GM19324 (cell line): ENCODE results near the gene IFT80.

Source experiments
- ATAC-seq: cut with Tn5 transposase; IDR thresholded peaks from one replicate; pipeline ENCODE4 v1.9.1; 2021; ENCODE audit warnings: mild to moderate bottlenecking, moderate library complexity; ENCODE audit not compliant: unreplicated experiment, low FRiP score

Gene IFT80

DNA sequence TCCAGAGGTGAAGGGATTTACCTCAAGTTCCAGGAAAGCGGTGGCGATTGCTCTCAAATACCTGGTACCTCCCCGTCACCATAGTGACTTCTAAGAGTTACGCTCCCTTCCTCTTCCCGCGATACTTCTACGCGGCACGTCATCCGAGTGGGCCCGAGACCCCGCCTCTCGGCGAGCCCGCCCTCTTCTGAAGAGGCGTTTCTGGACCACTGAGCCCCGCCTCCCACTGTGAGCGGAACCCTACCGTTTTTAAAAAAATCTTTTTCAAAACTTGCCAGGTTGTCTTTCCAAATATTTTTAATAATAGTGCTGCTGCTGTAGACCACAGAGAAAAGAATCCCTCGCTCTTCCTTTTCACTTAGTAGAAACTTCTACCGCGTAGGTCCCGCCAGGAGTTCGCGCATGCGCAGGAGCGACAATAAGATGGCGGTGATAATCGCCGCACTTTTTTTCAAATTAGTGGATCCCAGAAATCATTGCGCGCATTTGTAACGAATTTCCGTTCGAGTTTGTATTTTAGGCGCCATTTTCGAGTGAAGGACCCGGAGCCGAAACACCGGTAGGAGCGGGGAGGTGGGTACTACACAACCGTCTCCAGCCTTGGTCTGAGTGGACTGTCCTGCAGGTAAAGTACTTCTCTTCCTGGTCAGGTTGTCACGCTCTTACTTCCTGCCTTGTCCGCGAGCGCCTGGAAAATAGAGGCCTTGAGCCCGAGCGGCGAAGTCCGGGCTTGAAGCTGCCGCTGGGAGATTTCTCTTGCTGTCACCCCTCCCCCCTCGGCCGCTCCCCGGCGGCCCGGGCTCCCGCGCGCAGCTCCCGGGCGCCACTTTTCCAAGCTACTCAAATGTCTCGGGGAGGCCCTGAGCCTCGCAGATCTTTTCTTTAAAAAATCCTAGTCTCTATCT, at the start of gene IFT80, which contains the start of gene SMC4:
Gene IFT80 (minus strand): TSS at position 101 of the 905 bp plus-strand sequence. CDS start 14,625 bp downstream, outside the sequence.
Gene SMC4 (plus strand): TSS at position 526 of the 905 bp plus-strand sequence. CDS start 1,177 bp downstream, outside the sequence.
- peak; percentile 98 for ATAC-seq

DNA sequence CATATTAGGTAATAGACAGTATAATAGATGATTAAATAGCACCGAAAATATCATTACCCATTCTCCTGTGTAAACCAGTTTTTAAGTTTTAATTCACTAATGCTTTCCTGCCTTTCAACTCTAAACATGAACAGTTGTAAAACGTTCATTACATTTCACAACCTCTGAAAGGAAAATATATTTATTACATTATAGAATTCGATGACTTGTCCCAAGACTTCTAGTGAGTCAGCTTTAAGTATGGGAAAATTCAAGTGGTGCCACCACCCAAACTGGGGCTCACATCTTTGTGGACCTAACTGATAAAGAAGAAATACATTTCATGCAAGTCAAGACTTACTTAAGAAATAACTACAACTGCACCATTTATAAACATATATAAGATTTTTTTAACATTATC, 48.5 kb upstream of the IFT80 start:
- no peak for ATAC-seq

DNA sequence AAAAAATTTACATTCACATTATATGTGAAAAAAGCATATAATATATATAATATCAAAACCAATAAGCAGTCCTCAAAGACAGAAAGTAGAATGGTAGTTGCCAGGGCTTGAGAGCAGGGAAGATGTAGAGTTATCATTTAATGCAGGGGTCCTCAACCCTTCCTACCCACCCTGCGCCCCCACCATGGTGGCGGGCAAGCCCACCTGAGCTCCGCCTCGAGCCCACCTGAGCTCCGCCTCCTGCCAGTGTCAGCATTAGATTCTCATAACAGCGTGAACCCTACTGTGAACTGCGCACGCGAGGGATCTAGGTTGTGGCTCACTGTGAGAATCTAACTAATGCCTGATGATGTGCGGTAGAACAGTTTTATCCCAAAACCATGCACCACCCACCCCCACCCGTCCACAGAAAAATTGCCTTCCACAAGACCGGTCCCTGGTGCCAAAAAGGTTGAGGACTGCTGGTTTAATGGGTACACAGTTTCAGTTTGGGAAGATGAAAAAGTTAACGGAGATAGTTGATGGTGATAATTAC, 47.6 kb upstream of the IFT80 start:
- no peak for ATAC-seq

DNA sequence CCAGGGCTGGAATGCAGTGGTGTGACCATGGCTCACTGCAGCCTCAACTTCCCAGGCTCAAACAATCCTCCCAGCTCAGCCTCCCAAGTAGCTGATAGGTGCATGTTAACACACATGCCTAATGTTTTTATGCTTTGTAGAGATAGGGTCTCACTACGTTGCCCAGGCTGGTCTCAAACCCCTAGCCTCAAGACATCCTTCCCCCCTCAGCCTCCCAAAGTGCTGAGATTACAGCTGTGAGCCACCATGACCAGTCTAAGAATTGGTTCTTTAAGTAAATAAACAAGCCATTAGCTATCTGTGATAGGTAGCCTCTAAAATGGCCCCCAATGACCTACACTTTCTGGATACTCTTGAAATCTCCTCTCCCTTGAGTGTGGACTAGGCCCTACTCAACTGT, 46.8 kb upstream of the IFT80 start:
- ATAC-seq = no peak

DNA sequence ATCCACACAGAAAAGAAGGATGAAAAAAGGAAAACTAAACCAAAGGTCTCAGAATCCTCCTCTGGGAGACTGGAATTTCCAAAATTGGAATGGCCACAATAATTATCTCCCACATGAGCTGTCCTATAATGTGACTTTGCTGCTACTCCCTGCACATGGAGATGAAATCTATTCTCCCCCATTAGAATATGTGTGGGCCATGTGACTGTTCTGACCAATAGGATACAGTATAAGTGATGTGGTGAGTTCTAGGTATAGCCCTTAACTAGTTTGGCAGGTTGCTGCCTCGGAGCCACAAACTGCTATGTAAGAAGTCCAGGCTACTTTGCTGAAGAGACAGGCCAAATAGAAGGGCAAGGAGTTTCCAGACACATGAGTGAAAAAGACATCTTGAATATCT, 45.4 kb upstream of the IFT80 start:
- ATAC-seq = no peak

DNA sequence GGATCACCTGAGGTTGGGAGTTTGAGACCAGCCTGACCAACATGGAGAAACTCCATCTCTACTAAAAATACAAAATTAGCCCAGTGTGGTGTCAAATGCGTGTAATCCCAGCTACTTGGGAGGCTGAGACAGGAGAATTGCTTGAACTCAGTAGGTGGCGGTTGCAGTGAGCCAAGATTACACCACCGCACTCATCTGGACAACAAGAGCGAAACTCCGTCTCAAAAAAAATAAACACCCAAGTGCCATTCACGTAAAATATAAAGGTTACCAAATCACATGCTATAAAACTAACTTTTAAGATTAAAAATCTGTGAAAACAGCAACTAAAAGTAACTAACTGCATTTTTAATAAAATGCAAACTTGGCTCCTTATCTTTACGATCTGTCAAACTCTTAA, 41.7 kb upstream of the IFT80 start:
- no peak for ATAC-seq

DNA sequence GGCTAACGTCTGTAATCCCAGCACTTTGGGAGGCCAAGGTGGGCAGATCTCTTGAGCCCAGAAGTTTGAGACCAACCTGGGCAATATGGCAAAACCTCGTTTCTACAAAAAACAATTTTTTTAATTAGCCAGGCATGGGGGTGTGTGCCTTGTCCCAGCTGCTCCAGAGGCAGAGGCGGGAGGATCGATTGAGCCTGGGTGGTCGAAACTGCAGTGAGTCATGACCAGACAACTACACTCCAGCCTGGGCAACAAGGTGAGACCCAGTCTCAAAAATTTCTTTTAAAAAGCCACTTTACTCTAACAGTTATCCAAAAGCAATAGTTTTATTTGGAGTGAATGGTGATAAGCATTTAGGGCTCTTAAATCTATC, 38.0 kb upstream of the IFT80 start:
- no peak for ATAC-seq

DNA sequence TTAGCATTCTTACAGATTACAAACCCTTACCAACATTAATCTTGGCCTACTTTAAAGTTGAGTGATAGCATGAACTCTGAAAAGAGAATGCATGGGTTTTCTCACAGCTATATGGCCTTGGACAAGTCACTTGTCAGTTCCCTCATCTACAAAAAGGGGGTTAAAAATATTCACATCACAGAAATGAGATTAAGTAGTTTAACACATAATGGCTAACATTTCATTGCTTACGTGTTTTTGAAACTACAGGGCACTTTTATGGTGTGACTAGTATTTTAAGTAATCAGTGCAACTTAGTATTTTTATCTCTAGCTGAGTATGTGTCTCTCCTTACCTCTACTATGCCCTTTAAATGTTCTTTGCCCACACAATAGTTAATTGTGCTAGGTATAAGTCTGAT, 36.7 kb upstream of the IFT80 start:
- no peak for ATAC-seq

DNA sequence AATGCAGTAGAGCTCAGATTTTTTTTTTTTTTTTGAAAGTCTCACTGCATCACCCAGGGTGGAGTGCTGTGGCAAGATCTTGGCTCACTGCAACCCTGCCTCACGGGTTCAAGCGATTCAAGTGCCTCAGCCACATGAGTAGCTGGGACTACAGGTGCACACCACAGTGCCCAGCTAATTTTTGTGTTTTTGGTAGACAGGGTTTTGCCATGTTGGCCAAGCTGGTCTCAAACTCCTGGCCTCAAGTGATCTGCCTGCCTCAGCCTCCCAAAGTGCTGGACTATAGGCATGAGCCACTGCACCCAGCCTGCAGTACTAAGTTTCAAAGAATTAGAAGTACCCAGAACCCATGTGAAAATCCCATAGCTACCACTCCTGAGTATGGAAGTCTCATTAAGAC, 36.1 kb upstream of the IFT80 start:
- ATAC-seq = no peak

DNA sequence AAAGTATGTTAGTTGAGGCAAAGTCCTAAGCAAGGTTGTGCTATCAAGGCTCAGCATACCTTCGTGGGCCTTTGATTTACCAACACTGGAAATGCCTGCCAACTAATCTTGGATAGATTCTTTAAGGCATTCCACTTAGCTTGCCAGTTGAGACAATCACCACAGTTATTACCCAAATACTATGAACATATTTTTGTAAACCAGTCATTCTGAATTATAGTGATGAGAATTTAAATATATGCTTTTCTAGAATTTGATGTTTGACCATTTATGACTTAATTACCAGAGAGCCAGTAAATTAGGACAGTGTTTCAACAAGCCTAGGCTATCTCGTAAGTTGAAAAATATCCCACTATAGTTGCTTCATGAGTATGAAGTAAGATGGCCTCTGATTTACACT, 35.0 kb upstream of the IFT80 start:
- ATAC-seq = no peak

DNA sequence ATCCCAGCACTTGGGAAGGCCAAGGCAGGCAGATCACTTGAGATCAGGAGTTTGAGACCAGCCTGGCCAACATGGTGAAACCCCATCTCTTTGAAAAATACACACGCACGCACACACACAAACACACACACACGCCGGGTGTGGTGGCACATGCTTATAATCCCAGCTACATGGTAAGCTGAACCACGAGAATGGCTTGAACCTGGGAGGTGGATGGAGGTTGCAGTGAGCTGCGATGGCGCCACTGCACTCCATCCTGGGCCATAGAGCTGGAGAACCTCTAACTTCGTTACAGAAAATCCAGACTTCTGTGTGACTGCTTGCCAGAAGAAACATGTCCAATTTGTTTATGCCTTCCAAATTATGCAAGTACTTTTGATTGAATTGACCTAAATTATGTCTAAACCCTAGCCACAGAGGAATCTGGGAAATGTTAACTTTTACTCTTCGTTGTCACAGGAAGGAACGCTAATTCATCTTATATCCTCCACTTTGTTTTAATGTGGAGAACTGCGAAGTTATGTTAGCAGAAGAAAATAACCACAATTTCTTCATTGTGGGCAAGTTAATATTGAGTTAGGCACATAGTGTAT, 28.9 kb upstream of the IFT80 start:
- ATAC-seq = no peak

DNA sequence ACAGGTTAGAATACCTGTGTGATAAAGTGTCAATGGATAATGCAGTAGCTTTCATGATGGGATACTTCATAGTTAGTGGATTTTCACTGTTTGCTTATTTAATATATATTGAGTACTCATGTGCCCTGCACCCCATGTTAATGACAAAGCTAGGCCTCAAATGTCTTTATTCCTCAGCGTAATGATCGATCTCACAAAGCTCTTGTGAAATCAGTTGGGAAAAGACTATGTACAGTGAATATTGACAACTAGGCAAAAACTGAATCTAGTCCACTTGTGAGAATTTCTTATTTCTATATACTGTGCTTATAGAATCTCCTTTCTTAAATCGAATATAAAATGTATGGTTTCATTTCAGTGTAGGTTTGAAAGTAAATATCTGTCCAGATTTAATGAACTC, 18.3 kb upstream of the IFT80 start:
- no peak for ATAC-seq

DNA sequence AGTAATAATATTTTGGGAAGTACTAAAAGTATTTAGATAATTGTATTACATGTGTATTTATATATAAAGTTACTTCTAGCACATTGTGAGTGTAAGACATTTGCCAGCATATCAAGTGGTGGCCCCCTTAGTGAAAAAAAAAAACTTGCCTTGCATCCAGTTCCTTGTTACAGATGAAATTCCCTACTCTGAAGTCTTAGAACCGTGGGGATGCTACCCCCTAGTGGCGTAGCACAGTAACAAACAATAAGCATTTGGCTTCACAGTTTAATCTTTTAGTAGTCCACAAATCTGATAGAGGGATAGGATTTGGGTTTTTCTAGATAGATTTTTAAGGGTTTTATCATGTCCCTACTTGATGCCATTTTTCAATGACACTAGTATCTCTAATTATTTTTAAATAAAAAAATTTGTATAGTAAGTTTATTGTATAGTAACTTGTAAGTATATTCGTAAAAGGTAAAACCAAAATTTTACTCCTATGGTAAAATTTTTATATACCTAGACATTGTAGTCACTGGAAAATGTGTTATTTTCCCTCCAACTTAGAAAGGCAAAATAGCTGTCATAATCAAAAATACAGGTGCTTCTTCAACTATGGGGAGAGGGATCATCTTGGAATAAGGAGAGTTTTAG, 14.7 kb upstream of the IFT80 start:
- ATAC-seq = no peak

DNA sequence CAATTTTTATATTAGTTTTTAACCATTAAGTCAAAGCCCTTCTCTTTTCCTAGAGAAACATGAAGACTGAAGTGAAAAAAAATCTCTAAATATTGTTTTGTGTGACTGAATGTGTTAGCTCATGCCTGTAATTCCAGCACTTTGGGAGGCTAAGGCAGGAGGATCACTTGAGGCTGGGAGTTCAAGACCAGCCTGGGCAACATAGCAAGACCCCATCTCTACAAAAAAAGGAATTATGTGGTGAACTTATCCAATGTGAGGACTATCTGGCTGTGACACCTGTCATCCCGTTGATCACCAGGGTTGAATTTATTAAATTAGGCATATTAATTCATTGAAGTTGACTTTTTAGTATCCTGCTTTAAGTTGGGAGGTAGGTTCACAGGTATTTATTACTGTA, 13.5 kb upstream of the IFT80 start:
- no peak for ATAC-seq

DNA sequence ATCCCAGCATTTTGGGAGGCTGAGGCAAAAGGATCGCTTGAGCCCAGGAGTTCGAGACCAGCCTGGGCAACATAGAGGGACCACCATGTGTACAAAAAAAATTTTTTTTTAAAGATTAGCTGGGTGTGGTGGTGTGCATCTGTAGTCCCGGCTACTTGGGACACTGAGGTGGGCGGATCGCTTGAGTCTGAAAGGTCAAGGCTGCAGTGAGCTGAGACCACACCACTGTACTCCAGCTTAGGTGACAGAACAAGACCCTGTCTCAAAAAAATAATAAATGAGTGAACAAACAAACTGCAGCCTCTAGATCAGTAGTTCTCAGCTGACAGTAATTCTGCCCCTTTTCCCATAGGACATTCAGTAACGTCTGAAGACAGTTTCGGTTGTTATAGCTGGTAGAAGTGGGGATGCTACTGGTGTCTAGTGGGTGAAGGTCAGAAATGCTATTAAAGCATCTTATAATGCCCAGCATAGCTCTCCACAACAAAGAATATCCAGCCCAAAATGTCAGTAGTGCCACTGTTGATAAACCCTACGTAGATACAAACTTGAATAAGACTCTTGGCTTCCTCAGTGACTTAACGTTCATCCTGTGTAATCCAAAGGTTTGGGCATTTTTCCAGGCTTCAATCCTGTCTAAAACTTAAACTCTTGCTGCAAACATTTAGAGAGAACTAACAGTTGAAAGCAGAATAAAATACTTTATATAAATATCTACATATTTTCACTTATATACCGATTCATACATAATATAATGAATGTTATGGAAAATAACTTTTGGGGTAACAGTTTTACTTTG, 11.0 kb upstream of the IFT80 start:
- ATAC-seq = no peak

DNA sequence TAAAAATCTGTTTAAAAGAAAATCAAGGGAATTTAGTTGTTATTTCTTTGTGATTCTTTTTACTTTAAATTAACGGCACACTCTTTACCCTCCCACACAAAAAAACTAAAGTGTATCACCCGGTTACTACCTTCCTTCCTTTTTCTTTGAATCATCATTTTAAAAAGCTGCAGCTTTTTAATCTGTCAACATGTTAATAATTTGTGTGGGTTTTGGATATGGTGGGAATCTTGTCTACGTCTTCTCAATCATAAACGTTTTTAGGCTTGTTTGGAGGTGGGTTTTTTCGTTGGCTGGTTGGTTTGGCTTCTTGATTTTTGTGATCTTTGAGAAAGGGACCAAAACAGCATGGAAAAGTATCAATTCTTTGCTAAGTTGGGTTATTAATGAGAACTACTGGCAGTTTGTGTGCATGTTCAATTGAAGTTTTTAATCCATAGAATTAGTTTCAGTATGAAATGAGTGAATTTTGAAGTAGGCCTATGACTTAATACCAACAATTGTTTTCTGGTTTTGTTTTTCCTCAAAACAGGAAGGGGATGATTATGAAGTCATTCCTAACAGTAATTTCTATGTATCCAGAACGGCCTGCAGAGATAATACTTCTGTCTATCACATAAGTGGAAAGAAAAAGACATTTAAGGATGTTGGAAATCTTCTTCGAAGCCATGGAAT, 4.9 kb upstream of the IFT80 start:
- no peak for ATAC-seq

DNA sequence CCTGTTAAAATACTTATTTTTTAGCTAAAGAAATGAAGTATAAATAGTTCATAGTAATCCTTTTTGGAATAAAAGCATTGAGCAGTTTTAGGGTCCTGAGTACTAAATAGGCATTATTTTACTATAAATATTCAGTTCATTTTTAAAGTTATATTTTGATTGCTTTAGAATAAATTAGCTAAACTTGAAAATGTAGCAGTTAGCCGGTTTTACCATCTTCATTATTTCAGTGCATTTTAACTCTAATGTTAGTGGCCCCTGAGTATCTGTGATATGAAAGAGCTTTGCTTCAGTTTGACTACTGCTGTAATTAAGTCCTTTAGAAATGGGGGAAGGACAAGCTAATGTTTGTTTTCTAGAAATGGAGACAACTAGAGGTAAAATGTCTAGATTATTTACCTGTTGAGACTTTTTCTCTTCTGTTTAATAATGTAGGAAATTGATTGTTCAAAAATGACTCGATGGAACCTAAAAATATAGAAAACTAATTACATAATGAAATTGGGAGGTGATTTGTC, 4.1 kb upstream of the IFT80 start:
- ATAC-seq = no peak

DNA sequence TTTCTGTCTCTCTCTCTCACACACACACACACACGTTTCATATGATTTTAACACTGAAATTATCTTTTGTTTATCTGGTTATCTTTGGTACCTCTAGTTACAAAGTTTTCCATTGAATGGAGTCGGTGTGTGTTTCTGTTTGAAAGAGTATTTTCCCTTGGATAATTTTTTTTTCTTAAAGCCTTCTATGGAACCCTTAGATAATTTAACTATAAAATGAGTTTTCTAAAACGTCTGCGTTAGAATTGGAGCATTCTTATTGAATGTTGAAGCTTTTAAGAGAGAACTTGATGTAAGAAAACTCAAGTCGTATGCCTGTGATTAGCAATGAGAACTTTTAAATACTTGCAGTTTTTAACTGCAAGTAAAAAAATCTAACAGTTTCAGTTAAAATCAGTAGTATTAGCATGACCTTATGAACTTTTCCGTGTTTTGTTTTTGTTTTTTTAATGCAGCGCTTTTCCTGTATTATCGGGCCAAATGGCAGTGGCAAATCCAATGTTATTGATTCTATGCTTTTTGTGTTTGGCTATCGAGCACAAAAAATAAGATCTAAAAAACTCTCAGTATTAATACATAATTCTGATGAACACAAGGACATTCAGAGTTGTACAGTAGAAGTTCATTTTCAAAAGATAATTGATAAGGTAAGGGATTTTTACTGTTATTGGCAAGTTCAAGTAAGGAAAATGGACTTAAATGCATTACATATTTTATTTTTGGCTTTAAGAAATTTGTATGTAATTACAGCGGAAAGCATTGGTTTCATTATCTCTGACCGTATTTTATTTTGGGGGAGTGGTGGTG, 3.4 kb upstream of the IFT80 start:
- ATAC-seq = no peak
